HG02852 (cell line): Measurements from ENCODE around the gene RAI2.

ENCODE experiments used
- ATAC-seq: cut with Tn5 transposase; IDR thresholded peaks from one replicate; pipeline ENCODE4 v1.9.1; 2021; ENCODE audit warnings: mild to moderate bottlenecking, moderate library complexity; ENCODE audit not compliant: unreplicated experiment

Gene RAI2

GRCh38 chrX:17860811-17861488, at the start of gene RAI2:
Gene RAI2 (minus strand): TSS chrX:17861298. CDS start chrX:17802010, 59,288 bp downstream.
- no peak for ATAC-seq

GRCh38 chrX:17888421-17888820, 27.3 kb upstream of the RAI2 start:
- no peak for ATAC-seq

- no peak for ATAC-seq
Observed at GRCh38 chrX:17882680-17883079, 21.6 kb upstream of the RAI2 start.

GRCh38 chrX:17878028-17878670, 17.1 kb upstream of the RAI2 start:
- no peak for ATAC-seq

- ATAC-seq: no peak
Observed at GRCh38 chrX:17876135-17876534, 15.0 kb upstream of the RAI2 start.

- no peak for ATAC-seq
Observed at GRCh38 chrX:17869580-17869979, 8.5 kb upstream of the RAI2 start.

GRCh38 chrX:17861489-17862011, 452 bp upstream of the RAI2 start:
- no peak for ATAC-seq

GRCh38 chrX:17860179-17860780, 818 bp downstream of the RAI2 start:
- ATAC-seq: no peak

- ATAC-seq: no peak
Observed at GRCh38 chrX:17859609-17860178, 1.4 kb downstream of the RAI2 start.

GRCh38 chrX:17854531-17854930, 6.6 kb downstream of the RAI2 start:
- ATAC-seq: no peak

GRCh38 chrX:17854069-17854468, 7.0 kb downstream of the RAI2 start:
- no peak for ATAC-seq

- no peak for ATAC-seq
Observed at GRCh38 chrX:17851874-17852273, 9.2 kb downstream of the RAI2 start.

GRCh38 chrX:17848545-17849265, 12.4 kb downstream of the RAI2 start:
- ATAC-seq: no peak

GRCh38 chrX:17846045-17846444, 15.1 kb downstream of the RAI2 start:
- no peak for ATAC-seq

GRCh38 chrX:17844236-17844635, 16.9 kb downstream of the RAI2 start:
- ATAC-seq: no peak

GRCh38 chrX:17842769-17843525, 18.2 kb downstream of the RAI2 start:
- no peak for ATAC-seq

- ATAC-seq: no peak
Observed at GRCh38 chrX:17839269-17839668, 21.8 kb downstream of the RAI2 start.

GRCh38 chrX:17836830-17837229, 24.3 kb downstream of the RAI2 start:
- ATAC-seq: no peak

- no peak for ATAC-seq
Observed at GRCh38 chrX:17833954-17834353, 27.1 kb downstream of the RAI2 start.

GRCh38 chrX:17831255-17831654, 29.8 kb downstream of the RAI2 start:
- ATAC-seq: no peak
